Measurements from ENCODE around the gene TSPAN11.

DNA sequence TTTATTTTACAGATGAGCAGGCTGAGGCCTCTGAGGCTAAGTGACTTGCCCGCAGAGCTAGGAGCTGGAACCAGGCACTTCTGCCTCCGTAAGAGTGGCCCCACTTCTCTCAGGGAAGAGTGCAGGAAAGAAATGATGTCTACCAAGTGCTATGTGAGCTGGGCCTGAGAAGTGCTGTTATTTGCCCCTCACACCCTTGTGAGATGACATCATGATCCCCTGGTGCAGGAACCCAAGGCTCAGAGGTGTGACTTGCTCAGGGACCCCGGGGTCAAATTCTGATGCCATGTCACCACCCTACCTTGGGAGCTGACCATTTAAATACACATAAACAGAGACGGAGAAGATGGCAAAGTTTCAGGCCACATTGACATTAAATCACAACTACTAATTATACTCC lies 83.4 kb downstream of the TSPAN11 start:
- TF ChIP-seq, protein P1, sequence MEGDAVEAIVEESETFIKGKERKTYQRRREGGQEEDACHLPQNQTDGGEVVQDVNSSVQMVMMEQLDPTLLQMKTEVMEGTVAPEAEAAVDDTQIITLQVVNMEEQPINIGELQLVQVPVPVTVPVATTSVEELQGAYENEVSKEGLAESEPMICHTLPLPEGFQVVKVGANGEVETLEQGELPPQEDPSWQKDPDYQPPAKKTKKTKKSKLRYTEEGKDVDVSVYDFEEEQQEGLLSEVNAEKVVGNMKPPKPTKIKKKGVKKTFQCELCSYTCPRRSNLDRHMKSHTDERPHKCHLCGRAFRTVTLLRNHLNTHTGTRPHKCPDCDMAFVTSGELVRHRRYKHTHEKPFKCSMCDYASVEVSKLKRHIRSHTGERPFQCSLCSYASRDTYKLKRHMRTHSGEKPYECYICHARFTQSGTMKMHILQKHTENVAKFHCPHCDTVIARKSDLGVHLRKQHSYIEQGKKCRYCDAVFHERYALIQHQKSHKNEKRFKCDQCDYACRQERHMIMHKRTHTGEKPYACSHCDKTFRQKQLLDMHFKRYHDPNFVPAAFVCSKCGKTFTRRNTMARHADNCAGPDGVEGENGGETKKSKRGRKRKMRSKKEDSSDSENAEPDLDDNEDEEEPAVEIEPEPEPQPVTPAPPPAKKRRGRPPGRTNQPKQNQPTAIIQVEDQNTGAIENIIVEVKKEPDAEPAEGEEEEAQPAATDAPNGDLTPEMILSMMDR (IDR thresholded peaks at IDR 0.05): no peak
- TF ChIP-seq POLR2A (IDR thresholded peaks at IDR 0.05): no peak
